Upper lobe of right lung (tissue), 1 donor: ENCODE results near the gene PLXNA2. TPM values are rescaled to one million over a fixed set of nuclear protein-coding genes. Genes with fewer than 3 reads are reported as not detected.

Source experiments
- ATAC-seq: fragments of 200-7000 bp; cut with Tn5 transposase; one replicate; pipeline ENCODE4 v1.9.1; 2020; ENCODE audit warnings: mild to moderate bottlenecking, moderate library complexity
- DNase-seq: peaks from one replicate; pipeline ENCODE4 v3.0.0-alpha.2; 2020
- H3K27ac ChIP-seq: fragments of 200-600 bp; one replicate; pipeline ENCODE4 v1.8.0; 2022
- H3K27me3 ChIP-seq: fragments of 200-600 bp; one replicate; pipeline ENCODE4 v1.8.0; 2022; ENCODE audit warnings: mild to moderate bottlenecking
- H3K36me3 ChIP-seq: fragments of 200-600 bp; one replicate; pipeline ENCODE4 v1.8.0; 2022
- H3K4me1 ChIP-seq: fragments of 200-600 bp; one replicate; pipeline ENCODE4 v1.8.0; 2022
- H3K4me3 ChIP-seq: fragments of 200-600 bp; one replicate; pipeline ENCODE4 v1.8.0; 2022; ENCODE audit warnings: mild to moderate bottlenecking
- H3K9me3 ChIP-seq: fragments of 200-600 bp; one replicate; pipeline ENCODE4 v1.8.0; 2022
- CTCF ChIP-seq: fragments of 200-600 bp; IDR thresholded peaks from one replicate; pipeline ENCODE4 v1.8.0; 2022; ENCODE audit warnings: antibody characterized with exemption
- intact Hi-C: fragments of 100-400 bp; cut with DNase I; formaldehyde crosslinking; loops from one replicate; pipeline ENCODE4 v1.11.0; 2022
- total RNA-seq: library from RNA; stranded (reverse); fragmentation: NEBNext Ultra II Directional; extraction: Animal tissue kit (Norgen Biotek cat#: 25700); gene quantifications from one replicate; pipeline ENCODE4 v1.2.1, GENCODE V29; 2021
- donor health status: DM: no; HTN: yes; CAD: no; lungs with severe emphysema.

Gene PLXNA2
- total RNA-seq, 1 donor from 2014 or later: 98.5 TPM

- no peak for ATAC-seq
- Histone ChIP-seq H3K4me3 (no peak overlapping the region), H3K9me3 (no peaks in the 10 kb centered on the region), H3K27me3 (no peaks in the 10 kb centered on the region), H3K4me1 (peaks cover 81% of the 10 kb centered on the region), H3K36me3 (peaks cover 21% of the 10 kb centered on the region), H3K27ac (peak overlapping the region; percentile 61)
- intact Hi-C loops: no loop called here
- DNase-seq: no peak
- no peak for TF ChIP-seq CTCF
These were observed 40.2 kb downstream of the PLXNA2 start for GRCh38 chr1:208203848-208204609.

GRCh38 chr1:208203127-208203847 is 40.9 kb downstream of the PLXNA2 start:
- Histone ChIP-seq H3K27ac (peak overlapping the region; percentile 61), H3K36me3 (peaks cover 23% of the 10 kb centered on the region), H3K9me3 (no peaks in the 10 kb centered on the region), H3K4me1 (peaks cover 73% of the 10 kb centered on the region), H3K4me3 (no peak overlapping the region), H3K27me3 (no peaks in the 10 kb centered on the region)
- peak; percentile 77 for DNase-seq
- intact Hi-C loops: no loop called here
- peak; percentile 27 for ATAC-seq
- no peak for TF ChIP-seq CTCF

- DNase-seq (no peak), ATAC-seq (no peak)
- intact Hi-C loops: no loop called here
- H3K27me3 ChIP-seq: no peaks in the 10 kb centered on the region
- TF ChIP-seq CTCF: no peak
- no peak overlapping the region for H3K4me3 ChIP-seq
- no peaks in the 10 kb centered on the region for H3K9me3 ChIP-seq
- peaks cover 24% of the 10 kb centered on the region for H3K36me3 ChIP-seq
- H3K27ac ChIP-seq: peak overlapping the region; percentile 61
- H3K4me1 ChIP-seq: peaks cover 65% of the 10 kb centered on the region
These were observed 41.7 kb downstream of the PLXNA2 start for GRCh38 chr1:208202333-208202995.

GRCh38 chr1:208201229-208201628 is 43.0 kb downstream of the PLXNA2 start:
- intact Hi-C loops: no loop called here
- peaks cover 21% of the 10 kb centered on the region for H3K36me3 ChIP-seq
- no peaks in the 10 kb centered on the region for H3K27me3 ChIP-seq
- ATAC-seq (peak; percentile 23), DNase-seq (no peak)
- peak overlapping the region; percentile 19 for H3K27ac ChIP-seq
- H3K4me1 ChIP-seq: peaks cover 55% of the 10 kb centered on the region
- H3K9me3 ChIP-seq: no peaks in the 10 kb centered on the region
- no peak overlapping the region for H3K4me3 ChIP-seq
- TF ChIP-seq CTCF: no peak

GRCh38 chr1:208200116-208200515 is 44.1 kb downstream of the PLXNA2 start:
- Histone ChIP-seq H3K36me3 (peaks cover 18% of the 10 kb centered on the region), H3K4me3 (no peak overlapping the region), H3K27me3 (no peaks in the 10 kb centered on the region), H3K27ac (no peak overlapping the region), H3K4me1 (peaks cover 44% of the 10 kb centered on the region), H3K9me3 (no peaks in the 10 kb centered on the region)
- DNase-seq (no peak), ATAC-seq (no peak)
- intact Hi-C loops: no loop called here
- no peak for TF ChIP-seq CTCF
